Fibroblast of peridontal ligament (primary cell): Measurements from ENCODE around the gene TMED7.

ENCODE experiments used
- DNase-seq: peaks from one replicate; pipeline ENCODE4 v3.0.0-alpha.2; 2010; ENCODE audit errors: extremely low read depth

Gene TMED7

DNA sequence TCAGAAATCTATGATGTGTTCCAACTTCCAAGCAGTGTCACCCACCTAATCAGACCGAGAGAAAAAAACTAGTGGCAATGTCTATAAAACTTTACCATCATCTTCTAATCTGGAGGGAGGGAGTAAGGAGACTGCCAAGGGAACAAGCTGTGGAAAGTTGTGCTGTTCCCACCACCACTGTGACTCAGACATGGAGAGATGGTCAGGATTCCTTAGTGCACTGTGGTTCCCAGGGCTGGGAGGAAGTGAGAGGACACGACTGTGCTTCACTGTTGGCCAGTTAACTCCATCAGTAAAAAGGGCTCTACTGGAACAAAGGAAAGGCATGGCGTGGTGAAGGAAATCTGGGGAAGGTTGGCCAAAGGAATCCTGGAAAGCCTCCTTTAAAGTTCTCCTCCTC is 42.4 kb downstream of the TMED7 start:
- peak; percentile 89 for DNase-seq

DNA sequence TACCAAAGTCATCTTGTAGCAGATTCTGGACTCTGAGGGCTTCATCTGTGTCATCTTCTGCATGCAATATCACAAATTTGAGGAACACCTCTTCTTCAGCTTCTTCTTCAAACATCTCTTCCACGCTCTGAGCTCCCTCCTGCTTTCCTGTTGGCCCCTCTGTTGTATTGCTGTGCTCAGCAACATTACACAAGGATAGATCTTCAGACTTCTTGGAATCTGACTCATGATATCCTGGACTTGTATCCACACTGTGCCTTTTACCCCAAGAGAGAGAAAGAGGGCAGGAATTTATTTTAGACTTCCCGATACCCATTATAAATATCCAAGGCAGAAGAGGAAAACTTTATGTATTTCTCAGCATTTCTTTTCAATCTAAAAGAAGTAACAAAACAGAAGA is 44.9 kb downstream of the TMED7 start:
- DNase-seq: no peak

- DNase-seq: peak; percentile 24
Observed at GRCh38 chr5:115579747-115580173, 46.1 kb downstream of the TMED7 start.

DNA sequence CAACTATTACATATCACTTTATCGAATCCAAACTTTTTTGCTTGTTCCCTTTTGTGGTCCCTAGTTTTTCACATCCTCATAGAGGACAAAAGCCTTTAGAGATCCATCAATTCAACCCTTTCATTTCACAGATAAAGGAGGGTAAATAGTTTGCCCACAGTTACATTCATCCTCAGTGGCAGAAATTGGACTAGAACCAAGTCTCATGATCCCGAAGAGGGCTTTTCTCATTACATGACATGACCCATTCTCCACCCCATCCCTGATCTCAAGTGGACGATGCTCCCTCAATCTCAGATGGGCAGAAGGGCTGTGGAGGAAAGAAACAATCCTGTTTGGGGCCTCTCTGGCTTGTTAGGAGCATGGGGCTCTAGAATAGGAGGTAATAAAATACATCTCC is 46.6 kb downstream of the TMED7 start:
- no peak for DNase-seq

GRCh38 chr5:115578657-115579056 is 47.2 kb downstream of the TMED7 start:
- no peak for DNase-seq

DNA sequence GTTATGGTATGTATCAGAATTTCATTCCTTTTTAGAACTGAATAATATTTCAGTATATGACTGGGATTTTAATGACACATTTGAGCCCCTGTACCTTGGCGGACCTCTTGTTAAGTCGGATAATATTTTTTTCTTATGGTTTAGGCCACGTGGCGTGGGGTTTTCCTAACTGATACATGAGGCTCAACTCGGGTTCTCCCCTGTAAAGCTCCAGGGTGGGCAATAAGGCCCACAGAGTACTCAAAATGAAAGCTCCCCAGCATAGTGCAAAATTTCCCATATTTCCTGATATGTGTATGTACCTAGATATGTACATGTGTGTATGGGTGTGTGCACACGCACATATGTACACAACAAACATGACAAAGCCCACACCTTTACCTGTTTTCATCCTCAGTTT is 48.1 kb downstream of the TMED7 start:
- no peak for DNase-seq

DNA sequence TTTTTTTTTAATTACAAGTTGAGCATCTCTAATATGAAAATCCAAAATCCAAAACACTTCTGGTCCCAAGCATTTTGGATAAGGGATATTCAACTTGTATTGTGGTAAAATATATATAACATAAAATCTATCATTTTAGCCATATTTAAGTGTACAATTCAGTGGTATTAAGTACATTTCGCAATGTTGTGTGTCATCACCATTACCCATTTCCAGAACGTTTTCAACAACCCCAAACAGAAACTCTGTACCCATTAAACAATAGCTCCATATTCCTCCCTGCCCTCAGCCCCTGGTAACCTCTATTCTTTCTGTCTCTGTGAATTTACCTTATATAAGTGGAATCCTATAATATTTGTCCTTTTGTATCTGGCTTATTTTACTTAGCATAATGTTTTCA is 48.5 kb downstream of the TMED7 start:
- no peak for DNase-seq

DNA sequence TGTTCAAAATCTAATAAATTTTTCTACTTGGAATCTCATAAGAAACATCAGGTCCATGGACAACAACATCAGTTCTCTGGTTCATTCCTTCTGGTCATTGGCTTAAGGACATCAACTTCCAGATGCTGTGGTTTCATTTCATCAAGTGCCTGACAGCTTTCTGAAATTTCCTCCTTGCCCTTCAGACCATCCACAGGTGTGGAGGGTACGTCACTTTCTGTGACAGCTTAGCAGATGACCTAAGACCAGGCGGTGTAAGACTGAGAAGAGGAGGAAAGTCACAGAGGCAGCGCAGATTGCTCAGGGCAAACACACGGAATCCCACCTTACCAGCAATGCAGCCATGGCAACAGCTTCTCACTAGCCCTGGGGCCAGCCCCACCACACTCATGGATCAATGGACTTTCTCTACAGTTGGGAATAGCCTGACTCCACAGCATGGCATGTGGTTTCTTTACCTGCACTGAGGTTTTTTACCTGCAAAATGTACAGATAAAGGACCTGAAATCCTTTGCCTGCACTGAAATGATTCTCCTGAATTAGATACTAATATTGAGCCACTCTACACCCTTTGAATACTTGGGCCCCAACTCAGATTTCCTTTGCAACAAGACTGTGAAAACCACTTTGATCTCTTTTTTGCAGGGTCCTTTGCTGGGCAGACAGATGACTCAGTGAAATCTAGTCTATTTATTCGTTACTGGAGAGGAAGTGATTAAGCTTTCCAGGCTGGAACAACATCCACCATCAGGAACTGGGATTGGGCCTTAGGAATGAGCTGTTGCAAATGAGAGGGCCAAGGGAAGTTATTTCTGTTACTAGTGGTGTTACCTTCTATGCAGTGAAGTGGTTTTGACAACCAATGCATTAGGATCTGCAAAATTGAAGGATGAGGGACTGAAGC is 50.4 kb downstream of the TMED7 start:
- peak; percentile 38 for DNase-seq

DNA sequence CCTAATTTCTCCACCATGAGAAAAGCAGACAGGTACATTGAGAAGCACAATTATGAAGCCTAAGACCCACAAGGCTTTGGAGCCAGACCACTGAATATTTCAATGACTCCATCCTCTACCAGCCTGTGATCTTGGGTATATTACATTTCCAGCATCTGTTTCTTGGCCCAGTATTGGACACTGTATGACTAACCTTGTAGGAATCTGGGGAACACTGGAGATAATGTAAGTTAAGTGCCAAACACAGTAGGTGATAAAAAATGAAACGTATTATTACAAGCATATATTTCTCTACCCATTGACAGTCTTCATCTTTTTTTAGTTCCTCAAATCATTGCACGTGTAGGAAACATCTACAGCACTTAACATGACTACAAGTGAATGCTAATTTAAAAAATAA is 52.7 kb downstream of the TMED7 start:
- peak; percentile 62 for DNase-seq

GRCh38 chr5:115571441-115571878 is 54.4 kb downstream of the TMED7 start:
- DNase-seq: no peak

DNA sequence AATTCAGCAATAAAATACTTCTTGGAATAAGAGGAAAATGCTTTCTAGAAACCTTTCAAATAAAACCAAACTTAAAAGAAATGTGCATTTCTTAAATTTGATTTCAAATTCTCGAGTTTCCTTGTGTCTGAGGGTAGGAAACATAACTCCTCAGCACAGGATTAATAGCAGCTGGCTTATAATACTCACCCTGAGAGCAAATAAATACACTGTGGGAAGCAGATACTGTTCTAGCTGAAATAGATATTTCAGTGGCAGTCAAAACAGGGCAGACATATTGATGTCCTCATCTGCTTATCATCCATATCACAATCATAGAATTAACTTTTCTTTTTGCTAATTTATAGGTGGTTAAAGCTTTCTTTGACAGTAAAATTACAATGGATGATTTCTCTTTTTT is 57.2 kb downstream of the TMED7 start:
- DNase-seq: no peak

DNA sequence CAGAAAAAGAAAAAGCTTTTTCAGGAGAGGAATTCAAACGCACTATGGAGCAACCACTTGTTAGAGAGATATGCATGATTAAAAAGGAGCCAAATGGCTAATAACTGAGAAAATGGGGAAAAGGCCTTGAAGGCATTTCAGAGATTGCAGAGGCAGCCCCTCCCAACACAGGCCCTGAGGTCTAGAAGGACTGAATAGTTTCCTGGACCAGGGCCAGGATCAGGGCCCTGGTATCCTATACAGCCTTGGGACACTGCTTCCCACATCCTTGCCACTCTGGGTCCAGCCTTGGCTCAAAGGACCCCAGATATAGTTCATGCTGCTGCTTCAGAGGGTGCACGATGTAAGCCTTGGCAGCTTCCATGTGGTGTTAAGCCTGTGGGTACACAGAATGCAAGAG is 60.6 kb downstream of the TMED7 start:
- no peak for DNase-seq
